Adipose tissue (tissue), 3 donors: ENCODE results near the gene SH3RF1. TPM values are rescaled to one million over a fixed set of nuclear protein-coding genes. Genes with fewer than 3 reads are reported as not detected.

Experiments
- H3K27ac ChIP-seq: one replicate; pipeline ENCODE4 v1.5.1; 2013; ENCODE audit warnings: low read depth, low read length
- WGBS, 3 donors: extraction: QIAGEN DNeasy Blood & Tissue Kit; methylation state at CpG; one replicate each; pipeline ENCODE4 v1.1.7; 2013; 5-methylcytosine and 5-hydroxymethylcytosine counted together
- polyA plus RNA-seq, 3 donors: library from polyadenylated mRNA; stranded (reverse); fragments of 200-250 nt; gene quantifications; one replicate each; pipeline ENCODE4 v1.2.3, GENCODE V29; 2013
- donor health status: healthy with polysubstance abuse.
- donor health status: Bipolar disorder and iron deficiency.
- donor health status: healthy.

SH3RF1 gene
- polyA plus RNA-seq, 3 donors = 3.7 to 8.1 (median 7.5) TPM

- no peak overlapping the region for H3K27ac ChIP-seq
- 95 to 98% (median 96%) methylated on average over 3 of the region's 3 CpGs for WGBS, 3 donors
These were observed 138.0 kb downstream of the SH3RF1 start for GRCh38 chr4:169132561-169133305.

- 96 to 97% (median 97%) methylated on average over 9 of the region's 9 CpGs for WGBS, 3 donors
- H3K27ac ChIP-seq = no peak overlapping the region
These were observed 139.1 kb downstream of the SH3RF1 start for GRCh38 chr4:169131556-169132208.

GRCh38 chr4:169128902-169129301 lies 141.9 kb downstream of the SH3RF1 start:
- WGBS, 3 donors = 85 to 91% (median 85%) methylated on average over 3 of the region's 3 CpGs
- no peak overlapping the region for H3K27ac ChIP-seq

- WGBS, 3 donors = 96 to 100% (median 100%) methylated on average over 1 of the region's 1 CpG
- no peak overlapping the region for H3K27ac ChIP-seq
These were observed 143.4 kb downstream of the SH3RF1 start for GRCh38 chr4:169127314-169127713.

GRCh38 chr4:169124661-169125060 lies 146.1 kb downstream of the SH3RF1 start:
- no peak overlapping the region for H3K27ac ChIP-seq
- WGBS, 3 donors = 86 to 93% (median 90%) methylated on average over 2 of the region's 2 CpGs

GRCh38 chr4:169122422-169122821 lies 148.3 kb downstream of the SH3RF1 start:
- 84 to 91% (median 85%) methylated on average over 2 of the region's 2 CpGs for WGBS, 3 donors

GRCh38 chr4:169121861-169122382 lies 148.8 kb downstream of the SH3RF1 start:
- 95 to 98% (median 96%) methylated on average over 12 of the region's 12 CpGs for WGBS, 3 donors
- H3K27ac ChIP-seq = no peak overlapping the region

More at GRCh38 chr4:169122422-169122821, 148.3 kb downstream of the SH3RF1 start:
- H3K27ac ChIP-seq = no peak overlapping the region

GRCh38 chr4:169120624-169121023 lies 150.1 kb downstream of the SH3RF1 start:
- WGBS, 3 donors = 92 to 95% (median 95%) methylated on average over 2 of the region's 2 CpGs
- no peak overlapping the region for H3K27ac ChIP-seq

GRCh38 chr4:169119536-169119935 lies 151.2 kb downstream of the SH3RF1 start:
- WGBS, 3 donors = 29 to 92% (median 82%) methylated on average over 3 of the region's 3 CpGs

GRCh38 chr4:169117591-169118081 lies 153.1 kb downstream of the SH3RF1 start:
- 91% methylated on average over 7 of the region's 7 CpGs for WGBS, 3 donors
- no peak overlapping the region for H3K27ac ChIP-seq

More at GRCh38 chr4:169119536-169119935, 151.2 kb downstream of the SH3RF1 start:
- no peak overlapping the region for H3K27ac ChIP-seq

GRCh38 chr4:169116270-169116901 lies 154.4 kb downstream of the SH3RF1 start:
- 93 to 96% (median 94%) methylated on average over 12 of the region's 12 CpGs for WGBS, 3 donors
- H3K27ac ChIP-seq = no peak overlapping the region

- H3K27ac ChIP-seq = no peak overlapping the region
- WGBS, 3 donors = 31 to 67% (median 63%) methylated on average over 4 of the region's 4 CpGs
These were observed 154.9 kb downstream of the SH3RF1 start for GRCh38 chr4:169115897-169116254.

- no peak overlapping the region for H3K27ac ChIP-seq
- WGBS, 3 donors = 88 to 95% (median 94%) methylated on average over 6 of the region's 6 CpGs
These were observed 155.4 kb downstream of the SH3RF1 start for GRCh38 chr4:169115144-169115896.

- H3K27ac ChIP-seq = no peak overlapping the region
- WGBS, 3 donors = 29 to 98% (median 97%) methylated on average over 3 of the region's 3 CpGs
These were observed 156.3 kb downstream of the SH3RF1 start for GRCh38 chr4:169114341-169114974.

GRCh38 chr4:169110633-169111032 lies 160.1 kb downstream of the SH3RF1 start:
- no peak overlapping the region for H3K27ac ChIP-seq
- 96 to 100% (median 98%) methylated on average over 4 of the region's 4 CpGs for WGBS, 3 donors

GRCh38 chr4:169109035-169109675 lies 161.6 kb downstream of the SH3RF1 start:
- no peak overlapping the region for H3K27ac ChIP-seq
- WGBS, 3 donors = 68 to 90% (median 88%) methylated on average over 2 of the region's 2 CpGs

- WGBS, 3 donors = 93 to 97% (median 95%) methylated on average over 4 of the region's 4 CpGs
- no peak overlapping the region for H3K27ac ChIP-seq
These were observed 162.5 kb downstream of the SH3RF1 start for GRCh38 chr4:169108303-169108702.
